Measurements from ENCODE around the gene SLX4IP. TPM values are rescaled to one million over a fixed set of nuclear protein-coding genes. Genes with fewer than 3 reads are reported as not detected.

The SLX4IP gene
- total and polyA plus RNA-seq, 2 donors (not counting 1 experiment from before 2014, with no cell fraction given): 1.9 to 8.1 TPM

- no peak overlapping the region for H3K4me3 ChIP-seq (replicated peaks in 1 of 4; ENCODE audit: control extremely low read depth in 1 of 4, insufficient read depth in 1 of 4, low read depth in 3 of 4, low read length in 4 of 4)
- no peak overlapping the region for H3K9ac ChIP-seq (ENCODE audit: insufficient read depth, low read length)
- no peaks in the 10 kb centered on the region for H3K27me3 ChIP-seq (ENCODE audit: control insufficient read depth, insufficient read depth, low read length)
- TF ChIP-seq EZH2 (IDR thresholded peaks at IDR 0.05; ENCODE audit: low read length, missing control alignments): no peak
- TF ChIP-seq, protein P1, sequence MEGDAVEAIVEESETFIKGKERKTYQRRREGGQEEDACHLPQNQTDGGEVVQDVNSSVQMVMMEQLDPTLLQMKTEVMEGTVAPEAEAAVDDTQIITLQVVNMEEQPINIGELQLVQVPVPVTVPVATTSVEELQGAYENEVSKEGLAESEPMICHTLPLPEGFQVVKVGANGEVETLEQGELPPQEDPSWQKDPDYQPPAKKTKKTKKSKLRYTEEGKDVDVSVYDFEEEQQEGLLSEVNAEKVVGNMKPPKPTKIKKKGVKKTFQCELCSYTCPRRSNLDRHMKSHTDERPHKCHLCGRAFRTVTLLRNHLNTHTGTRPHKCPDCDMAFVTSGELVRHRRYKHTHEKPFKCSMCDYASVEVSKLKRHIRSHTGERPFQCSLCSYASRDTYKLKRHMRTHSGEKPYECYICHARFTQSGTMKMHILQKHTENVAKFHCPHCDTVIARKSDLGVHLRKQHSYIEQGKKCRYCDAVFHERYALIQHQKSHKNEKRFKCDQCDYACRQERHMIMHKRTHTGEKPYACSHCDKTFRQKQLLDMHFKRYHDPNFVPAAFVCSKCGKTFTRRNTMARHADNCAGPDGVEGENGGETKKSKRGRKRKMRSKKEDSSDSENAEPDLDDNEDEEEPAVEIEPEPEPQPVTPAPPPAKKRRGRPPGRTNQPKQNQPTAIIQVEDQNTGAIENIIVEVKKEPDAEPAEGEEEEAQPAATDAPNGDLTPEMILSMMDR (conservative IDR thresholded peaks at IDR 0.05 in 1 of 2, IDR thresholded peaks at IDR 0.05 in 1 of 2; ENCODE audit: low read depth in 1 of 2, low read length in 2 of 2): no peak
- no peak overlapping the region for H3K27ac ChIP-seq (ENCODE audit: insufficient read depth, low read length)
- no peaks in the 10 kb centered on the region for H3K79me2 ChIP-seq (ENCODE audit: control insufficient read depth, insufficient read depth, low read length)
- H3K4me1 ChIP-seq (ENCODE audit: control insufficient read depth, extremely low read depth, insufficient read depth, low read length): no peaks in the 10 kb centered on the region
- H2AFZ ChIP-seq (ENCODE audit: low read length): no peak overlapping the region
- H3K36me3 ChIP-seq (ENCODE audit: control insufficient read depth, insufficient read depth, low read length): no peaks in the 10 kb centered on the region
- DNase-seq (ENCODE audit: low read depth in 2 of 2): no peak
- no peak overlapping the region for H3K4me2 ChIP-seq (ENCODE audit: extremely low read depth, insufficient read depth, low read length)
- no peaks in the 10 kb centered on the region for H4K20me1 ChIP-seq (ENCODE audit: control insufficient read depth, extremely low read depth, insufficient read depth, low read length)
- no peaks in the 10 kb centered on the region for H3K9me3 ChIP-seq (ENCODE audit: control insufficient read depth, insufficient read depth, low read depth, low read length)
Measured at GRCh38 chr20:10496465-10496864, 61.4 kb downstream of the SLX4IP start.

- H3K9ac ChIP-seq (ENCODE audit: insufficient read depth, low read length): no peak overlapping the region
- no peak for TF ChIP-seq EZH2 (IDR thresholded peaks at IDR 0.05; ENCODE audit: low read length, missing control alignments)
- TF ChIP-seq, protein P1 (conservative IDR thresholded peaks at IDR 0.05 in 1 of 2, IDR thresholded peaks at IDR 0.05 in 1 of 2; ENCODE audit: low read depth in 1 of 2, low read length in 2 of 2): no peak
- H3K36me3 ChIP-seq (ENCODE audit: control insufficient read depth, insufficient read depth, low read length): no peaks in the 10 kb centered on the region
- no peak overlapping the region for H3K4me3 ChIP-seq (replicated peaks in 1 of 4; ENCODE audit: control extremely low read depth in 1 of 4, insufficient read depth in 1 of 4, low read depth in 3 of 4, low read length in 4 of 4)
- no peaks in the 10 kb centered on the region for H4K20me1 ChIP-seq (ENCODE audit: control insufficient read depth, extremely low read depth, insufficient read depth, low read length)
- H3K27ac ChIP-seq (ENCODE audit: insufficient read depth, low read length): no peak overlapping the region
- DNase-seq (ENCODE audit: low read depth in 2 of 2): no peak
- no peak overlapping the region for H2AFZ ChIP-seq (ENCODE audit: low read length)
- H3K27me3 ChIP-seq (ENCODE audit: control insufficient read depth, insufficient read depth, low read length): no peaks in the 10 kb centered on the region
- H3K79me2 ChIP-seq (ENCODE audit: control insufficient read depth, insufficient read depth, low read length): no peaks in the 10 kb centered on the region
- no peaks in the 10 kb centered on the region for H3K9me3 ChIP-seq (ENCODE audit: control insufficient read depth, insufficient read depth, low read depth, low read length)
- no peaks in the 10 kb centered on the region for H3K4me1 ChIP-seq (ENCODE audit: control insufficient read depth, extremely low read depth, insufficient read depth, low read length)
- no peak overlapping the region for H3K4me2 ChIP-seq (ENCODE audit: extremely low read depth, insufficient read depth, low read length)
Measured at GRCh38 chr20:10497283-10497682, 62.2 kb downstream of the SLX4IP start.

GRCh38 chr20:10497791-10498190 lies 62.7 kb downstream of the SLX4IP start:
- Histone ChIP-seq H3K27ac (ENCODE audit: insufficient read depth, low read length) (no peak overlapping the region), H2AFZ (ENCODE audit: low read length) (no peak overlapping the region), H3K9ac (ENCODE audit: insufficient read depth, low read length) (no peak overlapping the region), H3K4me2 (ENCODE audit: extremely low read depth, insufficient read depth, low read length) (no peak overlapping the region), H3K4me3 (replicated peaks in 1 of 4; ENCODE audit: control extremely low read depth in 1 of 4, insufficient read depth in 1 of 4, low read depth in 3 of 4, low read length in 4 of 4) (no peak overlapping the region), H3K79me2 (ENCODE audit: control insufficient read depth, insufficient read depth, low read length) (no peaks in the 10 kb centered on the region), H3K9me3 (ENCODE audit: control insufficient read depth, insufficient read depth, low read depth, low read length) (no peaks in the 10 kb centered on the region), H3K4me1 (ENCODE audit: control insufficient read depth, extremely low read depth, insufficient read depth, low read length) (no peaks in the 10 kb centered on the region), H3K27me3 (ENCODE audit: control insufficient read depth, insufficient read depth, low read length) (no peaks in the 10 kb centered on the region), H3K36me3 (ENCODE audit: control insufficient read depth, insufficient read depth, low read length) (no peaks in the 10 kb centered on the region), H4K20me1 (ENCODE audit: control insufficient read depth, extremely low read depth, insufficient read depth, low read length) (no peaks in the 10 kb centered on the region)
- TF ChIP-seq, protein P1 (conservative IDR thresholded peaks at IDR 0.05 in 1 of 2, IDR thresholded peaks at IDR 0.05 in 1 of 2; ENCODE audit: low read depth in 1 of 2, low read length in 2 of 2): no peak
- TF ChIP-seq EZH2 (IDR thresholded peaks at IDR 0.05; ENCODE audit: low read length, missing control alignments): no peak
- no peak for DNase-seq (ENCODE audit: low read depth in 2 of 2)
